HCT116 (cell line): ENCODE results near the gene CUX1. TPM values are rescaled to one million over a fixed set of nuclear protein-coding genes. Genes with fewer than 3 reads are reported as not detected.

Source experiments
- CEBPB ChIP-seq: IDR thresholded peaks from 2 replicates; pipeline ENCODE4 v1.6.1; 2012; ENCODE audit warnings: low read depth
- EGR1 ChIP-seq: IDR thresholded peaks from 2 replicates; pipeline ENCODE4 v1.6.1; 2012; ENCODE audit warnings: low read depth
- ELF1 ChIP-seq: IDR thresholded peaks from 2 replicates; pipeline ENCODE4 v1.6.1; 2012; ENCODE audit warnings: low read depth, borderline replicate concordance
- FOSL1 ChIP-seq: IDR thresholded peaks from 2 replicates; pipeline ENCODE4 v1.6.1; 2012; ENCODE audit warnings: low read depth
- JUND ChIP-seq: IDR thresholded peaks from 2 replicates; pipeline ENCODE4 v1.6.1; 2012
- POLR2A ChIP-seq: IDR thresholded peaks from 2 replicates; pipeline ENCODE4 v1.7.0; 2011; ENCODE audit warnings: borderline replicate concordance; ENCODE audit not compliant: insufficient read depth, insufficient read length; ENCODE audit errors: extremely low read depth
- POLR2AphosphoS5 ChIP-seq: IDR thresholded peaks from 2 replicates; pipeline ENCODE4 v1.6.1; 2011; ENCODE audit warnings: mild to moderate bottlenecking, low read depth, low read length, moderate library complexity
- RAD21 ChIP-seq: IDR thresholded peaks from 2 replicates; pipeline ENCODE4 v1.6.1; 2012; ENCODE audit warnings: low read depth, mild to moderate bottlenecking
- SIN3A ChIP-seq: IDR thresholded peaks from 2 replicates; pipeline ENCODE4 v1.6.1; 2012; ENCODE audit warnings: low read depth
- TCF7L2 ChIP-seq: IDR thresholded peaks from 2 replicates; pipeline ENCODE4 v1.7.0; 2011; ENCODE audit warnings: borderline replicate concordance, inconsistent platforms; ENCODE audit not compliant: insufficient read depth, insufficient read length; ENCODE audit errors: extremely low read depth
- YY1 ChIP-seq: IDR thresholded peaks from 2 replicates; pipeline ENCODE4 v1.6.1; 2011; ENCODE audit warnings: low read length, low read depth, moderate library complexity, mild to moderate bottlenecking; ENCODE audit not compliant: insufficient replicate concordance; ENCODE audit errors: extremely low read depth
- total RNA-seq: library from RNA; stranded (reverse); gene quantifications from one replicate; pipeline ENCODE4 v1.2.1, GENCODE V29; 2021; ENCODE audit not compliant: unreplicated experiment
- TF ChIP-seq, protein P1 (sequence below): IDR thresholded peaks from 2 replicates; pipeline ENCODE4 v1.6.1; 2012; ENCODE audit warnings: low read depth
- TF ChIP-seq, protein P2 (sequence below): IDR thresholded peaks from 2 replicates; pipeline ENCODE4 v1.6.1; 2012

CUX1 gene
- total RNA-seq, 1 experiment from 2014 or later, result 68.9 TPM

DNA sequence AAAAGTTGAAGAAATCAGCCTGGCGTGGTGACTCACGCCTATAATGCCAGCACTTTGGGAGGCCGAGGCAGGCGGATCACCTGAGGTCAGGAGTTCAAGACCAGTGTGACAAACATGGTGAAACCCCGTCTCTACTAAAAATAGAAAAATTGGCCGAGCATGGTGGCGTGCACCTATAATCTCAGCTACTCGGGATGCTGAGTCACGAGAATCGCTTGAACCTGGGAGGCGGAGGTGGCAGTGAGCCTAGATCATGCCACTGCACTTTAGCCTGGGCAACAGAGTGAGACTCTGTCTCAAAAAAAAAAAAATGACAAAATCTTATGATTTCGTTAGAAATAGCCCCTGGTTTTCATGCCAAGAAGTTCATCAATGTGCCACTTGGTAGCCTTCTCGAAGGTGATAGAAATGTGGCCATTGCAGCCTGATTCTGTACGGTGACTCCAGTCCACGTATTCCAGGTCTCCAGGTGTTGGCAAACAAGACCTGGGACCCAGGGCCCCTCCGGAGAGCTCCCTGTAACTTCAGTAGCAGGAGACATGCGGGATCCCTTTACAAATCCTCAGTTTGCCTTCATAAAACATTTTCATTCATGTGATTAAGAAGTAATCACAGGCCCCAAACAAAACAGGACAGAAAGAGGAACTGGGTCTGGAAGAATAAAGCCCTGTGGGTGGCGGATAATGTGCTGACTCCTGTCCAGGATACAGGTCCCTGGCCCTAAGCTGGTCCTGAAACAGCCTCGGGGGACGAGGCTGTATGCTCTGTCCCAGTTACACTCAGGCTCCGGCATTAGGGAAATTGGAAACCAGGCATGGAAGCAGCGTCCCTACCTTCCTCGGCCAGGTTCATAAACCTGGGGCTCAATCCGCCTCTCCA, 262.0 kb downstream of the CUX1 start (continued):
- no peak for TF ChIP-seq YY1
- TF ChIP-seq POLR2A, result no peak
- peak; percentile 28; the same call in 1 of the 2 replicates for TF ChIP-seq POLR2AphosphoS5
- TF ChIP-seq RAD21, result no peak
- peak; percentile 67 for TF ChIP-seq CEBPB
- TF ChIP-seq JUND, result peak; percentile 66
- TF ChIP-seq TCF7L2, result no peak
- TF ChIP-seq EGR1, result peak; percentile 44; the same call in 1 of the 2 replicates
- TF ChIP-seq, protein P1, sequence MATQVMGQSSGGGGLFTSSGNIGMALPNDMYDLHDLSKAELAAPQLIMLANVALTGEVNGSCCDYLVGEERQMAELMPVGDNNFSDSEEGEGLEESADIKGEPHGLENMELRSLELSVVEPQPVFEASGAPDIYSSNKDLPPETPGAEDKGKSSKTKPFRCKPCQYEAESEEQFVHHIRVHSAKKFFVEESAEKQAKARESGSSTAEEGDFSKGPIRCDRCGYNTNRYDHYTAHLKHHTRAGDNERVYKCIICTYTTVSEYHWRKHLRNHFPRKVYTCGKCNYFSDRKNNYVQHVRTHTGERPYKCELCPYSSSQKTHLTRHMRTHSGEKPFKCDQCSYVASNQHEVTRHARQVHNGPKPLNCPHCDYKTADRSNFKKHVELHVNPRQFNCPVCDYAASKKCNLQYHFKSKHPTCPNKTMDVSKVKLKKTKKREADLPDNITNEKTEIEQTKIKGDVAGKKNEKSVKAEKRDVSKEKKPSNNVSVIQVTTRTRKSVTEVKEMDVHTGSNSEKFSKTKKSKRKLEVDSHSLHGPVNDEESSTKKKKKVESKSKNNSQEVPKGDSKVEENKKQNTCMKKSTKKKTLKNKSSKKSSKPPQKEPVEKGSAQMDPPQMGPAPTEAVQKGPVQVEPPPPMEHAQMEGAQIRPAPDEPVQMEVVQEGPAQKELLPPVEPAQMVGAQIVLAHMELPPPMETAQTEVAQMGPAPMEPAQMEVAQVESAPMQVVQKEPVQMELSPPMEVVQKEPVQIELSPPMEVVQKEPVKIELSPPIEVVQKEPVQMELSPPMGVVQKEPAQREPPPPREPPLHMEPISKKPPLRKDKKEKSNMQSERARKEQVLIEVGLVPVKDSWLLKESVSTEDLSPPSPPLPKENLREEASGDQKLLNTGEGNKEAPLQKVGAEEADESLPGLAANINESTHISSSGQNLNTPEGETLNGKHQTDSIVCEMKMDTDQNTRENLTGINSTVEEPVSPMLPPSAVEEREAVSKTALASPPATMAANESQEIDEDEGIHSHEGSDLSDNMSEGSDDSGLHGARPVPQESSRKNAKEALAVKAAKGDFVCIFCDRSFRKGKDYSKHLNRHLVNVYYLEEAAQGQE, result no peak
- TF ChIP-seq, protein P2, sequence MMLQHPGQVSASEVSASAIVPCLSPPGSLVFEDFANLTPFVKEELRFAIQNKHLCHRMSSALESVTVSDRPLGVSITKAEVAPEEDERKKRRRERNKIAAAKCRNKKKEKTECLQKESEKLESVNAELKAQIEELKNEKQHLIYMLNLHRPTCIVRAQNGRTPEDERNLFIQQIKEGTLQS, result no peak
- no peak for TF ChIP-seq SIN3A
- TF ChIP-seq ELF1, result no peak
- peak; percentile 56 for TF ChIP-seq FOSL1
